ENCODE data around the gene FRRS1L. TPM values are rescaled to one million over a fixed set of nuclear protein-coding genes. Genes with fewer than 3 reads are reported as not detected.
"Not testable (repeated sequence)": the region's sequence is repeated elsewhere in the genome, so short reads cannot be mapped to it uniquely, and the experiment has no call there.

The FRRS1L gene
- total RNA-seq, 1 donor from 2014 or later: 0.50 TPM

GRCh38 chr9:109132567-109133021, 34.5 kb downstream of the FRRS1L start:
- no peak for DNase-seq (ENCODE audit: low read depth)

- DNase-seq (ENCODE audit: low read depth): no peak
These were observed 37.4 kb downstream of the FRRS1L start for GRCh38 chr9:109129470-109130197.

GRCh38 chr9:109126671-109127070, 40.4 kb downstream of the FRRS1L start:
- not testable (repeated sequence) for DNase-seq (ENCODE audit: low read depth)

- DNase-seq (ENCODE audit: low read depth): no peak
These were observed 42.9 kb downstream of the FRRS1L start for GRCh38 chr9:109124121-109124520.

- no peak for DNase-seq (ENCODE audit: low read depth)
These were observed 44.1 kb downstream of the FRRS1L start for GRCh38 chr9:109122726-109123621.

- no peak for DNase-seq (ENCODE audit: low read depth)
These were observed 45.7 kb downstream of the FRRS1L start for GRCh38 chr9:109121232-109121796.

- DNase-seq (ENCODE audit: low read depth): no peak
These were observed 46.8 kb downstream of the FRRS1L start for GRCh38 chr9:109120204-109120789.

GRCh38 chr9:109119439-109120203, 47.4 kb downstream of the FRRS1L start, which contains the start of gene TMEM245:
TSS of gene TMEM245 (minus strand) at chr9:109119947. CDS start at chr9:109119913, 34 bp downstream.
- peak; percentile 99 for DNase-seq (ENCODE audit: low read depth)

- DNase-seq (ENCODE audit: low read depth): no peak
These were observed 48.1 kb downstream of the FRRS1L start for GRCh38 chr9:109118808-109119438.

- DNase-seq (ENCODE audit: low read depth): peak; percentile 98
These were observed 48.9 kb downstream of the FRRS1L start for GRCh38 chr9:109117856-109118807.

- no peak for DNase-seq (ENCODE audit: low read depth)
These were observed 51.0 kb downstream of the FRRS1L start for GRCh38 chr9:109115931-109116526.

GRCh38 chr9:109114670-109115069, 52.4 kb downstream of the FRRS1L start:
- peak; percentile 100 for DNase-seq (ENCODE audit: low read depth)

GRCh38 chr9:109113892-109114609, 53.0 kb downstream of the FRRS1L start:
- no peak for DNase-seq (ENCODE audit: low read depth)

GRCh38 chr9:109113254-109113653, 53.8 kb downstream of the FRRS1L start:
- no peak for DNase-seq (ENCODE audit: low read depth)

GRCh38 chr9:109110329-109111021, 56.6 kb downstream of the FRRS1L start:
- DNase-seq (ENCODE audit: low read depth): peak; percentile 81

GRCh38 chr9:109109967-109110328, 57.1 kb downstream of the FRRS1L start:
- DNase-seq (ENCODE audit: low read depth): peak; percentile 69

- peak; percentile 53 for DNase-seq (ENCODE audit: low read depth)
These were observed 58.7 kb downstream of the FRRS1L start for GRCh38 chr9:109108318-109108717.
